ENCODE measurements around the gene FGR.

The FGR gene

GRCh38 chr1:27566462-27567145, 68.4 kb downstream of the FGR start:
- peak; percentile 26 for DNase-seq (ENCODE audit: low spot score)

GRCh38 chr1:27564710-27565649, 70.0 kb downstream of the FGR start:
- no peak for DNase-seq (ENCODE audit: low spot score)

GRCh38 chr1:27563591-27564471, 71.2 kb downstream of the FGR start:
- no peak for DNase-seq (ENCODE audit: low spot score)

GRCh38 chr1:27563341-27563590, 71.7 kb downstream of the FGR start:
- DNase-seq (ENCODE audit: low spot score) = no peak

GRCh38 chr1:27562534-27563340, 72.2 kb downstream of the FGR start:
- no peak for DNase-seq (ENCODE audit: low spot score)

All from putamen (tissue), 1 donor.